MV-4-11 (cell line): ENCODE results near the gene DYRK1A.

Experiments
- DNase-seq: peaks from one replicate; lab custom pipeline; 2025; lab: John Stamatoyannopoulos, UW

The DYRK1A gene

GRCh38 chr21:37419228-37419906 lies 52.8 kb downstream of the DYRK1A start:
- DNase-seq: no peak

- no peak for DNase-seq
These were observed 54.7 kb downstream of the DYRK1A start for GRCh38 chr21:37421306-37421705.

- DNase-seq: no peak
These were observed 55.8 kb downstream of the DYRK1A start for GRCh38 chr21:37422382-37422781.

- no peak for DNase-seq
These were observed 56.5 kb downstream of the DYRK1A start for GRCh38 chr21:37423103-37423502.

- no peak for DNase-seq
These were observed 57.8 kb downstream of the DYRK1A start for GRCh38 chr21:37424396-37424795.

GRCh38 chr21:37425001-37425400 lies 58.4 kb downstream of the DYRK1A start:
- DNase-seq: no peak

GRCh38 chr21:37425684-37426083 lies 59.1 kb downstream of the DYRK1A start:
- no peak for DNase-seq

GRCh38 chr21:37427221-37427620 lies 60.6 kb downstream of the DYRK1A start:
- no peak for DNase-seq

- peak; percentile 73 for DNase-seq
These were observed 62.8 kb downstream of the DYRK1A start for GRCh38 chr21:37429356-37429755.

- no peak for DNase-seq
These were observed 63.7 kb downstream of the DYRK1A start for GRCh38 chr21:37430184-37430821.

- DNase-seq: no peak
These were observed 64.7 kb downstream of the DYRK1A start for GRCh38 chr21:37431243-37431642.

- no peak for DNase-seq
These were observed 66.3 kb downstream of the DYRK1A start for GRCh38 chr21:37432710-37433455.

- DNase-seq: no peak
These were observed 66.9 kb downstream of the DYRK1A start for GRCh38 chr21:37433456-37433840.

- peak; percentile 99 for DNase-seq
These were observed 68.5 kb downstream of the DYRK1A start for GRCh38 chr21:37435120-37435519.

- DNase-seq: no peak
These were observed 69.1 kb downstream of the DYRK1A start for GRCh38 chr21:37435711-37436110.

GRCh38 chr21:37436174-37436573 lies 69.6 kb downstream of the DYRK1A start:
- DNase-seq: no peak

- no peak for DNase-seq
These were observed 71.0 kb downstream of the DYRK1A start for GRCh38 chr21:37437376-37438080.

- no peak for DNase-seq
These were observed 77.1 kb downstream of the DYRK1A start for GRCh38 chr21:37443683-37444082.

- DNase-seq: no peak
These were observed 78.7 kb downstream of the DYRK1A start for GRCh38 chr21:37445228-37445627.

- no peak for DNase-seq
These were observed 80.0 kb downstream of the DYRK1A start for GRCh38 chr21:37446552-37446951.

- no peak for DNase-seq
These were observed 80.8 kb downstream of the DYRK1A start for GRCh38 chr21:37447288-37447936.
